D341Med (cell line): ENCODE results near the gene MAST1.
"Not testable (repeated sequence)": the region's sequence is repeated elsewhere in the genome, so short reads cannot be mapped to it uniquely, and the experiment has no call there.

ENCODE experiments used
- DNase-seq: peaks from one replicate; pipeline ENCODE4 v3.0.0; 2012; ENCODE audit warnings: low spot score

MAST1 gene

GRCh38 chr19:12872255-12872654 lies 33.9 kb downstream of the MAST1 start:
- DNase-seq: no peak

GRCh38 chr19:12872941-12873890 lies 34.9 kb downstream of the MAST1 start:
- peak; percentile 30 for DNase-seq

DNA sequence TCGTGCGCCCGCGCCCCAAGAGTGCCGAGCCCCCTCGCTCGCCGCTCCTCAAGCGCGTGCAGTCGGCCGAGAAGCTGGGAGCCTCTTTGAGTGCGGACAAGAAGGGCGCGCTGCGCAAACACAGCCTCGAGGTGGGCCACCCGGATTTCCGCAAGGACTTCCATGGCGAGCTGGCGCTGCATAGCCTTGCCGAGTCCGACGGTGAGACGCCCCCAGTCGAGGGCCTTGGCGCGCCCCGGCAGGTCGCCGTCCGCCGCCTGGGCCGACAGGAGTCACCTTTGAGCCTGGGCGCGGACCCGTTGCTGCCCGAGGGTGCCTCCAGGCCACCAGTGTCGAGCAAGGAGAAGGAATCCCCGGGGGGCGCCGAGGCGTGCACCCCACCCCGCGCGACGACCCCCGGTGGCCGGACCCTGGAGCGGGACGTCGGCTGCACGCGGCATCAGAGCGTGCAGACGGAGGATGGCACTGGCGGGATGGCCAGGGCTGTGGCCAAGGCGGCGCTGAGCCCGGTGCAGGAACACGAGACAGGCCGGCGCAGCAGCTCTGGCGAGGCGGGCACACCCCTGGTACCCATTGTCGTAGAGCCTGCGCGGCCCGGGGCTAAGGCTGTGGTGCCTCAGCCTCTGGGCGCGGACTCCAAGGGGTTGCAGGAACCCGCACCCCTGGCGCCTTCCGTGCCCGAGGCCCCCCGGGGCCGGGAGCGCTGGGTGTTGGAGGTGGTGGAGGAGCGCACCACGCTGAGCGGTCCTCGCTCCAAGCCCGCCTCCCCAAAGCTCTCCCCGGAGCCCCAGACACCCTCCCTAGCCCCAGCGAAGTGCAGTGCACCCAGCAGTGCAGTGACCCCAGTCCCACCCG lies 35.8 kb downstream of the MAST1 start:
- peak; percentile 39 for DNase-seq

GRCh38 chr19:12875086-12875485 lies 36.8 kb downstream of the MAST1 start:
- no peak for DNase-seq

DNA sequence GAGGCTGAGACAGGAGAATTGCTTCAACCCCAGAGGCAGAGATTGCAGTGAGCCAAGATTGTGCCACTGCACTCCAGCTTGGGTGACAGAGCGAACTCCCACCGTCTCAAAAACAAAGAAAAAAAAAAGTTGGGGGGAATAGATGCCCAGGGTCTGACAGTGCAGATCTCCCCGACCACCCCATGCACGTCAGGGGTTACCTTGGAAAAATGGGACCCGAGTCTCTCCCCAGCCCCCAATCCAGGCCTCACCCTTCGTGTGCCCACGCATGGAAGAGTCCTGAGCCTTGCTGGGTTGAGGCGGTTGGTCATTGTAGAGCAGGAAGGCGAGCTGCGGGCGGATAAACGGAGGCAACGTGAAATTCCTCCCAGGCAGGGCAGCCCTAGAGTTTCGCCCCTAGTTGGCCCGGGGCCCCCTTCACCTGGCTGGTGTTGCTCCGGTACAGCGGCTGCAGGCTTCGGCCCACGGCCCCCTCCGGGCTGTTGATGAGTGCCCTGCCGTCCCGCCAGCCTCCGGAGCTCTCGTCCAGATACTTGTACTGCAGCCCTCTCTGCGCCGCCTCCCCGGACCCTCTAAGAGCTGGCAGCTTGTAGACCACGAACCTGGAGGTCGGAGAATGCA lies 42.3 kb downstream of the MAST1 start:
- peak; percentile 59 for DNase-seq

DNA sequence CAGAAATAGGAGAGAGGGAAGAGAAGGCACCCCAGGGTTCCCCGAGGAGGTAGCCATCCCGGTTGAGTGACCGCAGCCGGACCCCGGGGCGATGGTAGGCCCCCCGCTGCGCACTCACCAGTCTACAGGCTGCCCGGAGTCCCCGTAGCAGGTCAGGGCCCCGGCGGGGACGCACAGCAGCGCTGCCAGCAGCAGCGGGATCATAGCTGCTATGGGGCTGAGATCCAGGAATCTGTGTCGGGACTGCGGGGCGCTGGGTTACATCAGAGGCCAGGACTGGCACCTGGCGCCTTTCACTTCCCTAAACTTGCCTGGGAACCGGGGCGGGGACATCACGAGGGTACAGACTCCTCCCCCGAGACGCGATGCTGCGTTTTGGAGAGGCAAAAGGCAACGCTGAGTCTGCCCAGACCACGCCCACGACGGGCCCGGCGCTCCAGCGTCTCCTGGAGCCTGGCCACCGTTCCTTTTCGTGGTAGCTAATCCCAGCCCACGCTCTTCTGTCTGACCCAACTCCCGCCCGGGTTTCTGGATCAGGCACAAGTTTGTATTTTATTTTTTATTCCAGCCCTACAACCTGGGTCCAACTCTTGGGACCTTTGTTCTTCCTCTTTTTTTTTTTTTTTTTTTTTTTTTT lies 43.0 kb downstream of the MAST1 start, which contains the start of gene DNASE2:
Gene DNASE2, minus strand, starts transcription at position 278 of the 637 bp plus-strand sequence. Its CDS starts 74 bp downstream, at position 204.
- peak; percentile 96 for DNase-seq

DNA sequence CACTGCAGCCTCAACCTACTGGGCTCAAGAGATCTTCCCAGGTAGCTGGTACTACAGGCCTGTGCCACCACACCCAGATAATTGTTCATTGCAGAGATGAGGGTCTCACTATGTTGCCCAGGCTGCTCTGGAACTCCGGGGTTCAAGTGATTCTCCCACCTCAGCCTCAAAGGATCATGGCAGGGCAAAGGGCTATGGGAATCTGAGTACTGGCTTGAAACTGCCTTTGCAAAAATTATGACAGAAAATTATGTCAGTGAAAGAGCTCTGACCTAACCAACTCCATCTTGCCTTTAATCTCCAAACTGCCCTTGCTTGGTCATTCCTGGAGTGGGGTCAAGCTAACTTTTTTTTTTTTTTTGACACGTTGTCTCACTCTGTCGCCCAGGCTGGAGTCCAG lies 44.3 kb downstream of the MAST1 start:
- no peak for DNase-seq

- DNase-seq: no peak
These were observed 45.9 kb downstream of the MAST1 start for GRCh38 chr19:12884202-12884601.

DNA sequence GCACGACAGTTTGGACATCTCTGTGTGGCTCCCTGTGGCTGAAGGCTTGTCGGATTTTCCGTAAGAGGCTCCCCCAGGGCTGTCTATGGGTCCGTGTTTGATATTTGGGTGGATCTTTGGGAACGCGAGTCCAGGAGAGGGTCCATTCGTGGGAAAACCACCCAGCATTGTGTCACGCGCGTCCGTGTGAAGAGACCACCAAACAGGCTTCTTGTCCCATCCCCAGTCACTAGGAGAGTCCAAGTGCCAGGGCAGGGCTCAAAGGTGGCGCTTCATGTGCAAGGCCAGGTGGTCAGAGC lies 46.3 kb downstream of the MAST1 start:
- no peak for DNase-seq

- peak; percentile 15 for DNase-seq
These were observed 46.8 kb downstream of the MAST1 start for GRCh38 chr19:12884926-12885748.

DNA sequence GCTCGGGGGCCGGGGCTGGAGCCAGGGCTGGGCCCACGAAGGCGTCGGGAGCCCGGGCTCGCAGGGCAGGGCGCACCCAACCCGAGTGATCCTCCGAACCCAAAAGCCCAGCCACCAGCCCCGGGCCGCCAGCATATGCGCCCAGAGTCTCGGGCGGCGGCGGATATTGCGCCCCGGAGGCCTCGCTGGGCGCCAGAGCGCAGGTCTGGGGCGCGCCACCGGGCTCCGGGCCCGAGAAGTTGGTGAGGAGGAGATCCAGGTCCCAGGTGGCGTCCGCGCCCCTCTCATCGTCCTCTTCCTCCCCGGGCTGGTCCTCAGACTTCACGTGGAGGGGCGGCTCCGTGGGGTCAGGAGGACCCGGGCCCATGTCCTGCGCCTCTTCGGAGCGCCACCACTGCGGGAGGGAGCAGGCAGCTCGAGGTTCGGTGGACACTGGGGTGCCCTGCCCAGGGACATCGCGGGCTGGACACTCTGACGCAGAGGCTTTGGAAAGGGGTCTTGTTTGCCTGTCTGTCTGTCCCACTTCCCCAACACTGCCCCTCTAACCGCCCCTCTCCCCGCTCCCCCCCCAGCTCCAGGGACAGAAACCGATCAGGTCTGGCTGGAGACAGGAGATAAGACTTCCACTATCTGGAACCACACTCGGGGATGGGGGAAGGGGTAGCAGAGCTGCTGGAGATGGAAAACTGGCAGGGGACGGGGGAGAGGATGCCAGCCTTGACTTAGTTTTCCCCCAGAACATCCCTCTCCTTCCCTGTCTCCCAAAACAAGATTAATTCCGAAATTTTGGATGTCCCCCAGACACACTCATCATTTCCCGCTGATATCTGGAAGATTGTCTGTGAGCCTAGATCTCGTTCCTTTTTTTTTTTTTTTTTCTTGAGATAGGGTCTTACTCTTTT lies 47.7 kb downstream of the MAST1 start:
- peak; percentile 24 for DNase-seq

DNA sequence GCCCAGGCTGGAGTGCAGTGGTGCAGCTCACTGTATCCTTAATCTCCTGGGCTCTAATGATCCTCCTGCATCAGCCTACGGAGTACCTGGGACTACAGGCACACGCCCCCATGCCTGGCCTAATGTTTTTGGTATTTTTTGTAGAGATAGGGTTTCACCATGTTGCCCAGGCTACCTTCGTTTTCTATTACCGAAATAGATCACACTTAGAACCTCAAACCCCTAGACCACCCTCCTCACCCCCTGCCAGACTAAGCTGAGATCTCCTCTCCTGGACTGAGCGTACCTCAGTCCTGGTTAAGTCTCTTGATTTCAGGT lies 48.3 kb downstream of the MAST1 start:
- DNase-seq: no peak

DNA sequence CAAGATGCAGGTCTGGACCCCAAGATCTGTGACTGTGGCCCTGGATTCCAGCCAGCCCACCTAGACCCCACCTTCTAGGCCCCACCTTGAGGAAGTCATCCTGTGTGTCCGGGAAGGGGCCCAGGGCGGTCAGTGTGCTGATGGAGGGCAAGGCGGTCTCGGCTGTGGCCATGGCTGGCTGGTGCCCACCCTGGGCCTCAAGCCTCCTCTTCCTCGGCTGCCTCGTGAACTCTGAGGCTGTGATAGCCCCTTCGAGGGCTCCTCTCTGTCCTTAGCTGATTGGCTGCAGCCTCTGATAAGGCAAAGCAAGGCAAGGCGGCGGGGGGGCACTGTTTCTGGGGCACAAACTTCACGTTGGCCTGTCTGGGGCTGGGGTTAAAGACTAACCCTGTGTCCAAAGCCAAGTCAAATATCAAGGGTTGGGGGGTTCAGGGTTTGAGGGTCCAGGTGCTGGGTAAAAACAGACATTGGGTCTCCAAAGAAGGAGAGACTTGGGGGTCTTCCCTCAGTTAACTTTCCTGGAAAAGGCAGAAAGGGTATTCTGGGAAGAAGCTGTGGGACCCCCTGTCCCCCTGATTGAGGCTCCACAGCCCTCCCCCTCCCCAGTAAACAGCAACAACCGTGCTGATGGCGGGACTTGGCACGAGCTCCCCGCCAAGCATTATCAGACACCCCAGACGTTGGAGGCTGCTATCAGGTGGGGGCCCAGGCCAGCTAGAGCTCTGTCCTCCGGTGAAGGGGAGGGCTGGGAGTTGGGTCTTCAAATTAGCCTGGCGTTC lies 48.8 kb downstream of the MAST1 start, which contains the start of gene KLF1:
Gene KLF1, minus strand, starts transcription at position 233 of the 779 bp plus-strand sequence. Its CDS starts 61 bp downstream, at position 172.
- DNase-seq: peak; percentile 8

DNA sequence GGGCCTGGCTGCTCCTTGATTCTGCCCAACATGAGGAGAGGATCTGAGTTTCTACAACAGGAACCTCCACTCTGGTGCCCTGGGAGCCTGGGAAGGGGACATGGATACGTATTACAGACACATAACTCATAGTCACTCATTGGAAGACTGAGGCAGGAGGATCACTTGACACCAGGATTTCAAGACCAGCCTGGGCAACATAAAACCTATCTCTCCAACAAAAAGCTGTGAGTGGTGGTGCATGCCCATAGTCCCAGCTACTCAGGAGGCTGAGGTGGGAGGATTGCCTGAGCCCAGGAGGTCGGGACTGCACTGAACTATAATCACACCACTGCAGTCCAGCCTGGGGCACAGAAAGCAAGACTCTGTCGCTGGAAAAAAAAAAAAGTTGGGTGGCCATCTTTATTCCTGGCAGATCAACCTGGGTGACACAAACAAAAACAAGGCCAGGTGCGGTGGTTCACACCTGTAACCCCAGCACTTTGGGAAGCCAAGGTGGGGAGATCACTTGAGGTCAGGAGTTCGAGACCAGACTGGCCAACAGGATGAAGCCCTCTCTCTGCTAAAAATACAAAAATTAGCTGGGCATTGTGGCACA lies 49.8 kb downstream of the MAST1 start:
- DNase-seq: no peak

GRCh38 chr19:12890299-12890786 lies 52.0 kb downstream of the MAST1 start:
- not testable (repeated sequence) for DNase-seq

- peak; percentile 94 for DNase-seq
These were observed 52.7 kb downstream of the MAST1 start, which contains the start of gene GCDH for GRCh38 chr19:12890787-12891552. Gene GCDH, plus strand, starts transcription at chr19:12891160. Its CDS starts 145 bp downstream, at chr19:12891305.

- DNase-seq: no peak
These were observed 53.3 kb downstream of the MAST1 start for GRCh38 chr19:12891553-12892021.

- no peak for DNase-seq
These were observed 55.3 kb downstream of the MAST1 start for GRCh38 chr19:12893582-12893981.
